Heart right ventricle (tissue), 16 donors: Measurements from ENCODE around the gene BABAM2. TPM values are rescaled to one million over a fixed set of nuclear protein-coding genes. Genes with fewer than 3 reads are reported as not detected.

Experiments used
- ATAC-seq, 8 donors: fragments of 200-7000 bp; cut with Tn5 transposase; one replicate each; pipeline ENCODE4 v1.9.1; 2020; ENCODE audit warnings: mild to moderate bottlenecking in 8 of 8, moderate library complexity in 8 of 8, moderate number of reproducible peaks in 1 of 8
- DNase-seq, 2 donors: peaks; one replicate each; pipeline ENCODE4 v3.0.0-alpha.2; 2020
- H3K27ac ChIP-seq, 10 donors: fragments of 200-600 bp; sonication (generic) in 2 of 10; one replicate each; pipeline versions ENCODE4 v1.5.0 to v1.8.0; 2020 to 2022; ENCODE audit warnings: mild to moderate bottlenecking in 3 of 10
- H3K27me3 ChIP-seq, 7 donors: fragments of 200-600 bp; one replicate each; pipeline ENCODE4 v1.8.0; 2021 to 2022; ENCODE audit warnings: mild to moderate bottlenecking in 2 of 7
- H3K36me3 ChIP-seq, 9 donors: fragments of 200-600 bp; sonication (generic) in 1 of 9; one replicate each; pipeline versions ENCODE4 v1.5.0 to v1.8.0; 2020 to 2022; ENCODE audit warnings: mild to moderate bottlenecking in 2 of 9
- H3K4me1 ChIP-seq, 9 donors: fragments of 200-600 bp; sonication (generic) in 1 of 9; one replicate each; pipeline versions ENCODE4 v1.5.0 to v1.8.0; 2020 to 2022; ENCODE audit warnings: mild to moderate bottlenecking in 4 of 9
- H3K4me3 ChIP-seq, 10 donors: fragments of 200-600 bp; sonication (generic) in 2 of 10; one replicate each; pipeline versions ENCODE4 v1.5.0 to v1.8.0; 2020 to 2022; ENCODE audit warnings: mild to moderate bottlenecking in 7 of 10, moderate library complexity in 2 of 10
- H3K9me3 ChIP-seq, 11 donors: fragments of 200-600 bp in 10 of 11; sonication (generic) in 2 of 11; one replicate each; pipeline versions ENCODE4 v1.5.0 to v1.8.0; 2013 to 2022; ENCODE audit warnings: mild to moderate bottlenecking in 2 of 11, control low read depth in 1 of 11, moderate library complexity in 1 of 11
- CTCF ChIP-seq, 9 donors: fragments of 200-600 bp; sonication (generic) in 2 of 9; IDR thresholded peaks; one replicate each; pipeline versions ENCODE4 v1.5.0 to v1.8.0; 2021 to 2022; ENCODE audit warnings: antibody characterized with exemption in 9 of 9, mild to moderate bottlenecking in 5 of 9, moderate library complexity in 1 of 9
- WGBS, 2 donors: extraction: QIAGEN DNeasy Blood & Tissue Kit; methylation state at CpG; one replicate each; pipeline ENCODE4 v1.1.7; 2013; ENCODE audit warnings: inconsistent platforms in 1 of 2; 5-methylcytosine and 5-hydroxymethylcytosine counted together
- intact Hi-C, 10 donors: fragments of 100-400 bp; cut with DNase I; formaldehyde crosslinking; loops; one replicate each; pipeline versions ENCODE4 v1.11.1 to v1.14.2; 2022
- polyA plus RNA-seq, 2 donors: library from polyadenylated mRNA; stranded (reverse); fragments of 200-250 nt; gene quantifications; one replicate each; pipeline ENCODE4 v1.2.3, GENCODE V29; 2013
- total RNA-seq, 10 donors: library from RNA; stranded (reverse); fragmentation: NEBNext Ultra II Directional in 3 of 10; extraction: Animal tissue kit (Norgen Biotek cat#: 25700) in 3 of 10; gene quantifications; one replicate each; pipeline versions ENCODE4 v1.2.1 to v1.2.4, GENCODE V29; 2021 to 2023
- donor health status: Arrhythmogenic right ventricular cardiomyopathy.
- donor health status: ischemic (EF 13 %, LVEDD 7.1; RV severe dilation, severe dysfunction).
- donor health status: healthy with polysubstance abuse.
- donor health status: DM: no; HTN: yes; CAD: no.
- donor health status: DM: no; HTN: no; CAD: no.
- donor health status: ischemic (EF 25% LVEDD 6.9; RV normal size, moderate dysfunction).
- donor health status: ischemic (EF 25% LVEDD 5.7; RV mildly dilated, moderate dysfunction).
- donor health status: healthy.
- donor health status: DM: yes; HTN: yes; CAD: no.
- donor health status: Ischemic cardiomyopathy.
- donor health status: ischemic (EF 35%, LVEDD 5.7; RV mildly dilated, moderate dysfunction).
- donor health status: nonischemic (EF 11% LVEDD 7.7; RV severe dilation, severe dysfunction).
- donor health status: DM: yes; HTN: yes; CAD: no.
- donor health status: PGD.
- donor health status: ischemic (EF 29% LVEDD 5.4; RV normal size, mild dysfunction).
- donor health status: nonischemic (EF 23%, LVEDD 6.1; RV moderate dilation, normal function).

Gene BABAM2
- total and polyA plus RNA-seq, 12 donors, result 13.3 to 83.4 (median 65.9) TPM

GRCh38 chr2:28336264-28336980, 445.9 kb downstream of the BABAM2 start:
- Histone ChIP-seq H3K27me3 (no peaks in the 10 kb centered on the region), H3K36me3 (peaks cover 0 to 10% (median 0%) of the 10 kb centered on the region in 9 donors), H3K9me3 (no peaks in the 10 kb centered on the region), H3K4me1 (peaks cover 3 to 73% (median 50%) of the 10 kb centered on the region in 9 donors), H3K27ac (peak overlapping the region in 4 of 10 donors; percentile 5 to 77 (median 14)), H3K4me3 (no peak overlapping the region)
- TF ChIP-seq CTCF (IDR thresholded peaks at IDR 0.05), result no peak
- ATAC-seq (no peak), DNase-seq (no peak)
- intact Hi-C loops, result no loop called here
- 83 to 87% methylated on average over 13 of the region's 13 CpGs for WGBS, 2 donors

GRCh38 chr2:28336982-28337627, 446.6 kb downstream of the BABAM2 start:
- DNase-seq (no peak), ATAC-seq (no peak)
- H3K4me3 ChIP-seq, result no peak overlapping the region
- H3K27ac ChIP-seq, result peak overlapping the region in 5 of 10 donors; percentile 12 to 77 (median 39)
- no peaks in the 10 kb centered on the region for H3K27me3 ChIP-seq
- no peaks in the 10 kb centered on the region for H3K9me3 ChIP-seq
- no peak for TF ChIP-seq CTCF (IDR thresholded peaks at IDR 0.05)
- intact Hi-C loops, result no loop called here
- peaks cover 3 to 80% (median 56%) of the 10 kb centered on the region in 9 donors for H3K4me1 ChIP-seq
- WGBS, 2 donors, result 90 to 91% methylated on average over 16 of the region's 16 CpGs
- peaks cover 0 to 10% (median 0%) of the 10 kb centered on the region in 9 donors for H3K36me3 ChIP-seq

GRCh38 chr2:28338046-28338817, 447.7 kb downstream of the BABAM2 start:
- Histone ChIP-seq H3K27ac (peak overlapping the region; percentile 14 to 77 (median 44)), H3K9me3 (no peaks in the 10 kb centered on the region), H3K36me3 (peaks cover 0 to 10% (median 0%) of the 10 kb centered on the region in 9 donors), H3K27me3 (no peaks in the 10 kb centered on the region), H3K4me1 (peaks cover 3 to 80% (median 66%) of the 10 kb centered on the region in 9 donors), H3K4me3 (no peak overlapping the region)
- intact Hi-C loops, result no loop called here
- WGBS, 2 donors, result 38 to 45% methylated on average over 14 of the region's 14 CpGs
- peak in 6 of 8 donors; percentile 18 to 64 (median 37) for ATAC-seq
- no peak for TF ChIP-seq CTCF (IDR thresholded peaks at IDR 0.05)
- DNase-seq, result peak; percentile 47 to 61

GRCh38 chr2:28338831-28339321, 448.3 kb downstream of the BABAM2 start:
- Histone ChIP-seq H3K9me3 (no peaks in the 10 kb centered on the region), H3K4me3 (no peak overlapping the region), H3K27me3 (no peaks in the 10 kb centered on the region), H3K4me1 (peaks cover 3 to 81% (median 62%) of the 10 kb centered on the region in 9 donors), H3K36me3 (peaks cover 0 to 10% (median 0%) of the 10 kb centered on the region in 9 donors), H3K27ac (peak overlapping the region; percentile 14 to 77 (median 44))
- TF ChIP-seq CTCF (IDR thresholded peaks at IDR 0.05), result no peak
- 85 to 87% methylated on average over 7 of the region's 7 CpGs for WGBS, 2 donors
- intact Hi-C loops, result no loop called here
- no peak for DNase-seq
- ATAC-seq, result no peak
